Measurements from ENCODE around the gene AKAP6. TPM values are rescaled to one million over a fixed set of nuclear protein-coding genes. Genes with fewer than 3 reads are reported as not detected.

The AKAP6 gene
- total RNA-seq, 1 donor from 2014 or later, result 3.6 TPM

GRCh38 chr14:32629236-32629635, 300.1 kb downstream of the AKAP6 start:
- H3K27me3 Mint-ChIP-seq (ENCODE audit: low read depth), result no peaks in the 10 kb centered on the region
- TF ChIP-seq CTCF (IDR thresholded peaks at IDR 0.05), result no peak
- no peaks in the 10 kb centered on the region for H3K36me3 Mint-ChIP-seq (ENCODE audit: low read depth)
- DNase-seq (ENCODE audit: low spot score), result no peak
- H3K27ac Mint-ChIP-seq (ENCODE audit: unreplicated experiment), result no peak overlapping the region
- H3K4me3 Mint-ChIP-seq (ENCODE audit: unreplicated experiment), result no peak overlapping the region
- no peaks in the 10 kb centered on the region for H3K9me3 Mint-ChIP-seq (ENCODE audit: low read depth)
- no peaks in the 10 kb centered on the region for H3K4me1 Mint-ChIP-seq (ENCODE audit: low read depth)

GRCh38 chr14:32630701-32631100, 301.6 kb downstream of the AKAP6 start:
- Mint-ChIP-seq H3K27ac (ENCODE audit: unreplicated experiment) (no peak overlapping the region), H3K4me1 (ENCODE audit: low read depth) (peaks cover 10% of the 10 kb centered on the region), H3K36me3 (ENCODE audit: low read depth) (no peaks in the 10 kb centered on the region), H3K4me3 (ENCODE audit: unreplicated experiment) (no peak overlapping the region), H3K9me3 (ENCODE audit: low read depth) (no peaks in the 10 kb centered on the region), H3K27me3 (ENCODE audit: low read depth) (no peaks in the 10 kb centered on the region)
- no peak for TF ChIP-seq CTCF (IDR thresholded peaks at IDR 0.05)
- no peak for DNase-seq (ENCODE audit: low spot score)

GRCh38 chr14:32633224-32633859, 304.2 kb downstream of the AKAP6 start:
- Mint-ChIP-seq H3K4me3 (ENCODE audit: unreplicated experiment) (no peak overlapping the region), H3K36me3 (ENCODE audit: low read depth) (no peaks in the 10 kb centered on the region), H3K4me1 (ENCODE audit: low read depth) (peaks cover 11% of the 10 kb centered on the region), H3K27ac (ENCODE audit: unreplicated experiment) (no peak overlapping the region), H3K27me3 (ENCODE audit: low read depth) (no peaks in the 10 kb centered on the region), H3K9me3 (ENCODE audit: low read depth) (no peaks in the 10 kb centered on the region)
- no peak for TF ChIP-seq CTCF (IDR thresholded peaks at IDR 0.05)
- no peak for DNase-seq (ENCODE audit: low spot score)

- no peaks in the 10 kb centered on the region for H3K27me3 Mint-ChIP-seq (ENCODE audit: low read depth)
- DNase-seq (ENCODE audit: low spot score), result no peak
- H3K36me3 Mint-ChIP-seq (ENCODE audit: low read depth), result no peaks in the 10 kb centered on the region
- no peak for TF ChIP-seq CTCF (IDR thresholded peaks at IDR 0.05)
- H3K27ac Mint-ChIP-seq (ENCODE audit: unreplicated experiment), result no peak overlapping the region
- no peak overlapping the region for H3K4me3 Mint-ChIP-seq (ENCODE audit: unreplicated experiment)
- H3K4me1 Mint-ChIP-seq (ENCODE audit: low read depth), result peaks cover 11% of the 10 kb centered on the region
- H3K9me3 Mint-ChIP-seq (ENCODE audit: low read depth), result no peaks in the 10 kb centered on the region
Measured at GRCh38 chr14:32633930-32634329, 304.8 kb downstream of the AKAP6 start.

- Mint-ChIP-seq H3K4me3 (ENCODE audit: unreplicated experiment) (no peak overlapping the region), H3K36me3 (ENCODE audit: low read depth) (peaks cover 2% of the 10 kb centered on the region), H3K27ac (ENCODE audit: unreplicated experiment) (peak overlapping the region; percentile 64), H3K9me3 (ENCODE audit: low read depth) (no peaks in the 10 kb centered on the region), H3K27me3 (ENCODE audit: low read depth) (no peaks in the 10 kb centered on the region), H3K4me1 (ENCODE audit: low read depth) (peaks cover 11% of the 10 kb centered on the region)
- DNase-seq (ENCODE audit: low spot score), result no peak
- TF ChIP-seq CTCF (IDR thresholded peaks at IDR 0.05), result no peak
Measured at GRCh38 chr14:32635061-32635719, 306.1 kb downstream of the AKAP6 start.

Data from chondrocyte (in vitro differentiated cells).